Daoy (cell line): ENCODE results near the gene PIEZO2. TPM values are rescaled to one million over a fixed set of nuclear protein-coding genes. Genes with fewer than 3 reads are reported as not detected.
"Not testable (repeated sequence)": the region's sequence is repeated elsewhere in the genome, so short reads cannot be mapped to it uniquely, and the experiment has no call there.

ENCODE experiments used
- DNase-seq: peaks from one replicate; pipeline ENCODE4 v3.0.0-alpha.2; 2015; ENCODE audit warnings: low read depth
- total RNA-seq: library from RNA; depleted of rRNA; stranded (reverse); fragments of >200 nt; shearing (Covaris generic); gene quantifications from 2 replicates; pipeline ENCODE4 v1.2.3, GENCODE V29; 2014

The PIEZO2 gene
- total RNA-seq, 1 experiment from 2014 or later: 2.2 TPM

- no peak for DNase-seq
Measured at GRCh38 chr18:10846657-10847407, 302.5 kb downstream of the PIEZO2 start.

- DNase-seq: not testable (repeated sequence)
Measured at GRCh38 chr18:10846035-10846434, 303.3 kb downstream of the PIEZO2 start.

DNA sequence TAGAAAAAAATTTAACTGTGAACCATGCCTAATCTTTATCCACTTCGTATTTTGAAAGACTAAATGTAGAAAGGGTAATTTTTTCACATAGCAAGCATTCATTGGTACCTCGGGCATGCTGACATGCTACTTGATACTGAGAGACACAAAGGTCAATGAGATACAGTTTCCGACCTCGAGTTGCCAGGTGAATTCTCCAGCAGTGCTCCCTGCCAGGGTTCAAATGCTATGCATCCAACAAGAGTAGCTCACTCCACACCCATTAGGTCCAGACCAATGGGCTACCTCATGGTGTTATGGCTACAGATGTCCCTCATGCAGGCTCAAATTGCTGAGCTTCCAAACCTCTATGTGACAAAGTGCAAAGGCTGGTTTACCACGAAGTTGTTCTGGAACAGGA, 305.8 kb downstream of the PIEZO2 start:
- no peak for DNase-seq

GRCh38 chr18:10842861-10843260, 306.5 kb downstream of the PIEZO2 start:
- no peak for DNase-seq

DNA sequence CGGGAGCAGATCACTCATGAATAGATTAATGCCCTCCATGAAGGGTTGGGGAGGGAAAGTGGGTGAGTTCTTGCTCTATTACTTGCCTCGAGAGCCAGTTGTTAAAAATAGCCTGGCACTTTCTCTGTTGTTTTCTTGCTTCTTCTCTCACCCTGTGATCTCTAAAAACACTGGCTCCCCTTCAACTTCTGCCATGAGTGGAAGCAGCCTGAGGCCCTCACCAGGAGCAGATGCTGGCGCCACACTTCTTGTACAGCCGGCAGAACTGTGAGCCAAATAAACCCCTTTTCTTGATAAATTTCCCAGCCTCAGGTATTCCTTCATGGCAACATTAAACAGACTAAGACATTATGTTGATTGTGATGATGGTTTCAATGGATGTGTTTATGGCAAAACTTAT, 307.0 kb downstream of the PIEZO2 start:
- DNase-seq: no peak

DNA sequence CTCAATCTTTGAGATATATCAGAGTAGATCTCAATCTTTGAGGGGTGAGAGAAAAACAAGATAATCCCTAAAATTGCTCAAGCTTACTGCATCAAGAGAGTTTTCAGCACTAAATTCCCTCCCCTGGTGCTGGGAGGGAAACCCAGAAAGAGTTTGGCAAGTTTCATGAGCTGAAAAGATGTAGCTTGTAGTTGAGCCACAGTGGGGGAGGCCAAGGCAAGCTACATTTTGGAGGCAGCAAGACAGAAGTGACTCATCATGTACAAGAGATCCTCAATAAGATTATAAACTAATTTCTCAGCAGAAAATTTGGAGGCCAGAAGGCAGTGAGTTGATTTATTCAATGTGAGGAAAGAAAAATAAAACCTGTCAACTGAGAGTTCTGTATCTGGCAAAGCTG, 308.2 kb downstream of the PIEZO2 start:
- DNase-seq: no peak

DNA sequence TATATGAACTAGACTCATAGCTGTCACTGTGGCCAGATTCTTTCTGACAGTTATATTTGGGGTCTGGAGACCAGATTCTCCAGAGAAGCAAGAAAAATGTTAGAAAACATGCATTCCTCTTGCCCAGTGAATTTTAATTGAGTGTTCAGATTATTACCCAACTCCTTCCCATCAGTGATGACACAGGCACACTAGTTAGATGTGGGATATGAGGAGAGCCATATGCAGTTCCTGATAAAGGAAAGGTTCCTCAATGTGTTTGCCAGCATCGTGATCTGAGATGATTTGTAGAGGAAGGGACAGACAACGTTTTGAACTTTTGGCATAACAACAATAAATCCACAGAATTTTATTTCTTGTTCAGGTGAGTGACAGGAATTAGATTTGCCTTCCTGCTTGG, 308.6 kb downstream of the PIEZO2 start:
- DNase-seq: no peak

DNA sequence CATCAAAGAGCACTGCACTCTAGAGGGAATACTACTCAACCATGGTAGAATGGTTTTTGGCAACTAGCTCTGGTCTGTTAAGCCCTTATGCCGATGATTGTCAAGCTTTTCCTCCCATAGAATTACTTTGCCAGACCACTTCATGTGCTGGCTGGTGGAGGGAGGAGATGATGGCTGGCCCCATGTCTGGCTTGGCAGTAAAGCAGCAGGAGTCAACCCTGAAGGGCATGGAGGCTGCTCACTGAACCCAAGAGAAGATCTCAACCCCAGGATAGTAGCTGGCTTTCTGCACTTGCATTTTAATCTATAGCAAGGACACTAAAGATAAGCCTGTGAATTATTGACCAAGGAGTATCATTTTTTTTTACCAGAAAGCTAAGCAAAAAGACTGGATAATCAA, 309.9 kb downstream of the PIEZO2 start:
- no peak for DNase-seq

DNA sequence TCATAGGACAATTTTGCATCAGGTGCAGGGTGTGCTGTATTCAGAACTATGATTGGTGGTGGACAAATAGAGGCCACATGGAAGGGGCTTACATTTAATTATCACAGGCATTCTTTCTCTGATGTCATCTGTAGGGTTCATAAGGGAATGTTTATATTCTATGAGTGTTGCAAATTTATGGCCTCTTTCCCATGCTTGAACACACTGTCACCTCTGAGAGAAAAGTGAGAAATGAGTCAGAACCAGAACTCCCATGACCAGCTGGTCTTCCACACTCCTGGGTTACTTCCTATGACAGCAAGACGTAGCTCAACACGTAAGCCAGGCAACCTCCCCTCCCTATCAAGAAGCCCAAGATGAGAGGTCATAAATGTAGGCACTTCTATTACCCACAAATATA, 310.8 kb downstream of the PIEZO2 start:
- peak; percentile 7 for DNase-seq

DNA sequence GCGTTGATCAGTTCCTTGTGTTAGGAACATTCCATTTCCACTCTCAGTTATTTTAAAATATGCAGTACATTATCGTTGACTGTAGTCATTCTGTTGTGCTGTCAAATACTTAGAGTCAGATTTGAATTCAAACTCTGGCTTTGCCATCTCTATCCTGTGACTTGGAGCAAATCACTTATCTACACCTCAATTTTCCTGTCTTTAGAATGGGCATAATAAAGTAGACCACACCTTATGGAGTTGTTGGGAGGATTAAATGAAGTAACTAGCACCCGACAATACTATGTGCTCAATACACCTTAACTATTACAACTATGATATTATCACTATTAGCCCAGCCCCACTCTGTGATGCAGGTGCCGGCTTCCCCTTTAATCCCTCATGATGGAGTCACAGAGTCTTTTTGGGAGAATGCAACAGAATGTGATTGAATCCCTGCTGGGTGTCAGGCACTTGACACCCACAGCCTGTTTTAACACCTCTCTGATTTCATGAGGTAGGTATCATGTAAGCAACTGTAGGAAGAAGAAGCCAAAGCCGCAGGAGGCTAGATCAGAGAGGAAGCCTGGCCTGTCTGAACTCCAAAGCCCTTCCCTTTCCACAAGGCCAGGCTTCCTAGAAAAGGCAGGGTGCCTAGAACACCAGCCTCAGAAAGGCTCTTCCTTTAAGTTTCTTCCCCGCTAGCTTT, 315.1 kb downstream of the PIEZO2 start:
- DNase-seq: no peak

DNA sequence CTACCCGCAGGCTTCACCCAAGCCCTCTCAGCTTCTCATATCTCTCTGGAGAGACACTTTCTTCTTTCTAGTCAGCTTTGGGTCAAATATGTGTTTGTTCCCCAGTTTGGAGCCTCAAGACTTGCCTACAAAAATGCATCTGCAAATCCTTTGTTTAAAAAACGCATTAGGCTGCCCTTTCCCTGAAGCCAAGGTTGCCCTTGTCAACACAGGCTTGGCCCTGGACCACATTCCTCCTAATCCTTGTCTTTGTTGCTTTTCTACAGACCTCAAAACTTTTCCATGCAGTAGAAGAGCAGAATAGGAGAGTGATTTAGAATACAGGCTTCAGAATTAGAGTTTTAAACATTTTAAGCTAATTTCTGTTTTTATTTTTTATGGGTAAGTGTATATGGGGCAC, 315.7 kb downstream of the PIEZO2 start:
- DNase-seq: no peak

GRCh38 chr18:10826400-10826799, 323.0 kb downstream of the PIEZO2 start:
- DNase-seq: no peak

DNA sequence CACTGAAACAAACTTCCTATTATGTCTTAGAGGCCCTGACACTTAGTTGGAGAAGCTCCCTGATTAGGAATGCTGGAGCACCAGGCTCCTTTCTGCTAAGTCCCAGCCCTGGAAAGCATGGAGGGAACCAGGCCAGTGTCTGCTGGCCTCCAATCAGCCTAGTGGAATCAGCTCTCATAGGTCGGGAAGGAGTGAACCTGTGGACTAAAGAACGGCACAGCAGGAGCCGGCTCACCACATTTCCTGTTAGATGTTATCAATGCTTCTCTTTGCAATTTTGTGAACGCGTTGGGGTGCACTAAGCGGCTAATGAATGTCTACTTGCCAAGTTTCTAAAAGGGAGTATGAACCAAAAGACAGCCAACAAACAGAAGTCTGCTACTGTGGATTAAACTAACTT, 326.9 kb downstream of the PIEZO2 start:
- DNase-seq: peak; percentile 41

GRCh38 chr18:10820681-10821080, 328.7 kb downstream of the PIEZO2 start:
- DNase-seq: no peak

- no peak for DNase-seq
Measured at GRCh38 chr18:10814336-10814735, 335.0 kb downstream of the PIEZO2 start.

DNA sequence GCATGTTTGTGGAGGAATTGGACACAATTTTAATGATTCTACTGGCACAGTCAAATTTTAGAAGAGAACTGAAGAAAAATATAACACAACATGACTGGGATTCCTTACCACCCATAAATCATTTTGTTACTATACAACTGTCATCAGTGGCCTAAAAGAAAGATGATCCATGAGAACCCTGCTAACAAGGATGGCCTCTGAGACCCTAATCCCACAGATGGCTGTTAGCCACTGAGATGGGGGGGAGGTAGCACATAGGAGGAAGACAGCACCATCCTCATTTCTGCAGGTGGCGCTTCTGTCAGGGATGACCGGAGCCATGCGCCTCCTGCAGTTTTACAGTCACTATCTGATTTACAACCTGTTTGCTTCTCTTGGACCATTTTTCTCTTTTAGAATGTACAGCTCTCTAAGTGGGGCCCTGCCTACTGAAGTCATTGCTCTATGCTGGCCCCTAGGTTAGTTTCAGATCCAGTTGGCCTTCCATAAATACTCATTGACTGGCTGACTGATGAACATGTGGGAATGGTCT, 343.7 kb downstream of the PIEZO2 start:
- no peak for DNase-seq

DNA sequence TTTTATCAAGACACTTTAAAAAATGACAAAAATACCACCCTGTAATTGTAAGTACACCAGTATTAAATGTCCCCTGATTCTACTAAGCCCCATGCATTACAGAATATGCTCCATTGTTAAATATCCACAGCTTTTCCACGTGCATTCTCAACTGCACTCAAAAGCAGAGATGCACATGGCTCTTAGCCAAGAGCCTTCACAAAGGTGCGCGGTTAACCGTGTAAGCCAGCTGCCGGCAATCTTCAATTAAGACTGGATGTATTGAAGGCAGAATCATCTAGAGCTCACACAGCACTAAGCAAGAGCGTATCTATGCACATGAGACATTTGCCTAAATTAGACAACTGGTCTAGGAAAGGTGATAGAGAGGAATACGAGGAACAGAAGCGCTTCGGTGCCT, 345.2 kb downstream of the PIEZO2 start:
- no peak for DNase-seq

GRCh38 chr18:10798727-10799550, 350.4 kb downstream of the PIEZO2 start:
- DNase-seq: peak; percentile 48

DNA sequence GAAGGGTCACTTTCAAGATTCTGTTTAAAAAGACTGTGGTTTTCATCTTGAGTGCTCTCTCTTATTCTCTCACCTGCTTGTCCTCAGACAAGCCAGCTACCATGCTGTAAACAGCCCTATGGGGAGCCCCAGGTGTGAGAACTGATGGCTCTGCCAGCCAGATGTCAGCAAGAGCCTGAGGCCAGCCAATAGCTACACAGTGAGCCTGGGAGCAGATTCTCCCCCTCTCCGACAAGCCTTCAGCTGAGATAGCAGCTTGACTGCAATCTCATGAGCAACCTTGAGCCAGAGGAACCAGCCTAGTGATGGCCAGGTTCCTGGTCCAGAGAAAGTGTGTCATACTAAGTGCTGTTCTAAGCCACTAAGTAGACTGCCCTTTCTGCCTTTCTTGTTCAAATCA, 351.5 kb downstream of the PIEZO2 start:
- DNase-seq: no peak

DNA sequence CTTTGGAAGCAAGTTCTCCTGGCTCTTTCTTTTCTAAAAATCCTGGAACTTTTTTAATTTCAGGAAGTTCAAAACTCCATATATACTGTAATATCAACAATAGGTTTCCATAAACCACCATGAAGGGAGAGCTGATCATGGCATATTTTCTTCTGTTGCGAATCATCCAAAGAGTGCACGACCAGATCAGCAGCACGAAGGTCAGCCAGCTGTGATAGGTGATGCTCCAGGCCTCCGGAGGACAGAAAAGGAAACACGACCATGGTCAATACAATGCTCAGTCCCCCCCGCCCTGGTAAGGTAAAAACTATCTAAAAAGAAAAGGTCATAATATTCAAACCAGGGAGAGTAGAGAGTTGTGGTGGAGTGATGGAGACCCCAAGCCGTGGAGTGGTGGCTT, 354.6 kb downstream of the PIEZO2 start:
- no peak for DNase-seq

- no peak for DNase-seq
Measured at GRCh38 chr18:10793730-10794370, 355.5 kb downstream of the PIEZO2 start.

GRCh38 chr18:10792181-10792580, 357.2 kb downstream of the PIEZO2 start:
- no peak for DNase-seq
